GM18511 (cell line): ENCODE measurements around the gene HPDL.
A peak's percentile ranks its signal among the peaks of the same experiment; 100 is the strongest.
"Not testable (repeated sequence)": the region's sequence is repeated elsewhere in the genome, so short reads cannot be mapped to it uniquely, and the experiment has no call there.

Source experiments
- ATAC-seq: cut with Tn5 transposase; IDR thresholded peaks from one replicate; pipeline ENCODE4 v1.9.1; 2021; ENCODE audit warnings: mild to moderate bottlenecking, moderate library complexity; ENCODE audit not compliant: unreplicated experiment

The HPDL gene

GRCh38 chr1:45348966-45349677 lies 22.4 kb downstream of the HPDL start:
- no peak for ATAC-seq

GRCh38 chr1:45351508-45351907 lies 24.8 kb downstream of the HPDL start:
- no peak for ATAC-seq

GRCh38 chr1:45353685-45354084 lies 27.0 kb downstream of the HPDL start:
- ATAC-seq = no peak

- ATAC-seq = no peak
Measured at GRCh38 chr1:45354838-45355237, 28.1 kb downstream of the HPDL start.

GRCh38 chr1:45355683-45356082 lies 29.0 kb downstream of the HPDL start:
- no peak for ATAC-seq

DNA sequence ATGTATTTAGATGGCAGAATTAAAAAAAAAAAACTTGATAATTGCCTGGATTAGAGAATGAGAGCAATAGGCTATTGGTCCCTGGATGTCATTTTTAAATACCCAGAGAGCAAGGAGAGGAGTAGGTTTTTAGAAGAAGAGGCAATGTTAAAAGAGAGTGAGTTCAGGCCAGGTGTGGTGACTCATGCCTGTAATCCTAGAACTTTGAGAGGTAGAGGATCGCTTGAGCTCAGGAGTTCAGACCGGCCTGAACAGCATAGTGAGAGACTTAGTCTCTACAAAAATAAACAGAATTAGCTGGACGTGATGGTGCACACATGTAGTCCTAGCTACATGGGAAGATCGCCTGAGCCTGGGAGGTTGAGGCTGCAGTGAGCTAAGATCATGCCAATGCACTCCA lies 29.5 kb downstream of the HPDL start:
- no peak for ATAC-seq

DNA sequence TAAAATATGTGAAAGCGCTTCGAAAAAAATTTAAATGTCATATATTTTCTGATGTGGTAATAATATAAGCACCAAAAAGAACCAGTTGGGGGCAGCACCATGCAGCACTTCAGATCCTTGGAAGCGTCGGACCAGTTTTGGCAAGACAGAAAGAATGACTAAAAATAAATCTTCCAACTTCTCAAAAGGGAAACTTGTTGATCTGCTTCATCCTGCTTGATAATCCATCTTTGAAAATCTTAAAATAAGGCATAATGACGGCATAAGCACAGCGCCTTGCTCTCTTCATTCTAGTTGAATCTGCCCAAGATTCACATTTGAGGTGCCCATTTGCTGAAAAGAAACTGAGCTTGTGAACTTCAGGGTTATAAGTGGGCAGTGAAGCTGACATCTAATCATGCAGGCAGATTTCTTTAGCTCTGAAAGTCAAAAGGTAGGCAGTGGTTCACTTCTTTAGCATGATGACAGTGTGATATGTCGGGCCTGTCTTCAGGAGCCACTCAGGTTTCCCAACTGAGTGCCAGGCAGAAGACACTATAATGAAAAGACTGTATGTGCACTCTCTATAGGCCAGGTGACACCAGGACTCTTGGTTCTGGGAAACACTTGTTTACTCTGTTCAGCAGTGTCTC lies 33.3 kb downstream of the HPDL start:
- ATAC-seq = no peak

GRCh38 chr1:45360981-45361380 lies 34.3 kb downstream of the HPDL start:
- ATAC-seq = not testable (repeated sequence)

GRCh38 chr1:45364294-45364693 lies 37.6 kb downstream of the HPDL start:
- no peak for ATAC-seq

DNA sequence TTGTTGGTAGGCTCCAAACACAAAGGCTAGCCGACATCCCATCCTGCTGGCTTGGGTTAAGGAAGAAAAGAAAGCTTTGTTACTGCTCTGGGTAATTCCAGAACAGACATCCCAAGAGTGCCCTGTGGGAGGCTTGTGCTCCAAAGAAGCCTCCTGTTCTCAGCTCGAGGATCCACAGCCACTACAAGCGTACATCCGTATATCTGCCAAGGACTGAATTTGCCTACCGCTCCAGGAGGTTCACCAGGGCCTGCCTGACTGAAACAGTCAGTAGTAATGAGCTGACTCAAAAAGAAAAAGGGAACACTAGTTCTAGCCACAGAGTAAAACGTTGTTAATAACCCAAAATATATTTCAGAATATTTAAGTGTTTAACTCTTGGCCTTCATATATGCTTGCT lies 38.4 kb downstream of the HPDL start:
- ATAC-seq = no peak

- peak; percentile 60 for ATAC-seq
Measured at GRCh38 chr1:45370575-45370974, 43.9 kb downstream of the HPDL start.

DNA sequence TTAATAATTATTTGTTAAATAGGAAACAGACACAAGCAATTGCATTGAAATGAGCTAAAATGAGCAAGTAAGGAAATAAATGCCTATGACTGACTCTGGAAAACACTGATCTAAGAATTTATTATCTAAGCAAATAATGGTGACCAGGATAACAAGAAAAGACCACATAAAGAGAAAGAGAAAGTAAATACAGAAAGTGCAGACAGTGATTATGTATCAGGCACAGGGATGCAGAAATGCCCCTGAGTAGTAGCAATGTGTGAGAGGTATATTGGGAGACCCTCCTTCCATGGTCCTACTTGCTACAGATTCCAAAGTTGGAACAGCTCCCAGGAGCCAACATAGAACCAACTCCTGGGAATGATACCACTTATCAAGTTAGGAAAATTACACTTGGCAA lies 46.9 kb downstream of the HPDL start:
- no peak for ATAC-seq

- ATAC-seq = no peak
Measured at GRCh38 chr1:45375104-45376090, 48.7 kb downstream of the HPDL start.

GRCh38 chr1:45378184-45378583 lies 51.5 kb downstream of the HPDL start:
- no peak for ATAC-seq
